ENCODE measurements around the gene CARNS1. TPM values are rescaled to one million over a fixed set of nuclear protein-coding genes. Genes with fewer than 3 reads are reported as not detected.

CARNS1 gene
- total RNA-seq: 0.29 TPM
- long read RNA-seq, partial matches to known transcripts: 2 of 2 reads
- long read RNA-seq, other reads (novel, unspliced or antisense): 0 of 2 reads

GRCh38 chr11:67415501-67416304, at the start of gene CARNS1:
CARNS1 (plus strand) TSS chr11:67415678; CDS start chr11:67416200, 522 bp downstream.
- DNase-seq (ENCODE audit: low spot score): no peak

GRCh38 chr11:67365736-67366444, 49.6 kb upstream of the CARNS1 start:
- DNase-seq (ENCODE audit: low spot score): no peak

DNA sequence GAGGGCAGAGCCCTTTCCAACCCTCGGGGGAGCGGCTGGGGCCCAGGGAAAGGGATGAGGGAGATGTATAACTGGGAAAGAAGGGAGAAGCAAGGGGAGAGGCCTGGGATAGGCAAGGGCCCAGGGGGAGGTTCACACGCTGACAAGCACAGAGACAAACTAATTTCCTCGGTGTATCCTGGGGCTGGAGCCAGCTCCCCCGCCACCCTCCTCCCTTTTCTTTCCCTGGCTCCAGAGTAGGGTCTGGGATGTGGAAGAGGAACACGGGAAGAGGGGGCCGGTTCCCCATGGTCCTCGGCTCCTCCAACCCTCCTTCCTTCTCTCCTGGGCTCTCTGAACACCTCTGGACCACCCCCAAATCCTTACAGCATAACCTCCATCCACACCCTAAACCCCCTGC, 48.9 kb upstream of the CARNS1 start:
- no peak for DNase-seq (ENCODE audit: low spot score)

DNA sequence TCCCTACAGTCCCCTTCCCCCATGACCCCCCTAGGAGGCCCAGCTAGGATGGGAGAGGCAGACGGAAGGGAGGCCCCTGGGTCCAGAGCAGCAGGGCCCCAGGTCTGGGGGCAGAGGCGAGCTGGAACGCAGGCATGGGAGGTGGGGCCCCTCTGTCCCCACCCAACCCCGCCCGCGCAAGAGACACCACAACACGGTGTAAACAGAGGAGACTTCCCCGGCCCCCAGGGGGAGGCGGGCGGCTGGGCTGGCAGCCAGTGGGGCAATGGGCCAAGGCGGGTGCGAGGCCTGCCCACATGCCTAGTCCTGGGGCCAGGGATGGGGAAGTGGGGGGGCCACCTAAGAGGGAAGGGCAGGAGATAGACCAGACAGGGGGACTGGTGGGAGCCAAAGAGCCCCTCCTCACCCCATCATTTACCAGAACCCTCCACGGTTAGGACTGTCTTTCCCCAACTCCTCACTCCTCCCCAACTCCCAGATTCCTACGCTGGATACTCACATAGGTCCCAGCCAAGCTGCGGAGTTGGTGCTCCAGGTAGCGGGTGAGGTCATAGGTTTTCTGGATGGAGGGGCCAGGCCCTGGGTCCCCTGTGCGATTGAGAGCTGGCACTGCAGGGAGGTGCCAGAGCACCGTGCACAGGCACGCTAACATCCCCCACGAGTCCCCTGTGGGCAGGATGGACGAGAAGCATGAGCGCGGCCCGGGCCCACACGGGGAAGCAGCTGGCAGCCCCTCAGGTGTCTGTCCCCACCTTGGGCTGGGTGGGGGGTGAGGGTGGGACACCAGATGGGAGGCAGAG, 48.3 kb upstream of the CARNS1 start:
- no peak for DNase-seq (ENCODE audit: low spot score)

DNA sequence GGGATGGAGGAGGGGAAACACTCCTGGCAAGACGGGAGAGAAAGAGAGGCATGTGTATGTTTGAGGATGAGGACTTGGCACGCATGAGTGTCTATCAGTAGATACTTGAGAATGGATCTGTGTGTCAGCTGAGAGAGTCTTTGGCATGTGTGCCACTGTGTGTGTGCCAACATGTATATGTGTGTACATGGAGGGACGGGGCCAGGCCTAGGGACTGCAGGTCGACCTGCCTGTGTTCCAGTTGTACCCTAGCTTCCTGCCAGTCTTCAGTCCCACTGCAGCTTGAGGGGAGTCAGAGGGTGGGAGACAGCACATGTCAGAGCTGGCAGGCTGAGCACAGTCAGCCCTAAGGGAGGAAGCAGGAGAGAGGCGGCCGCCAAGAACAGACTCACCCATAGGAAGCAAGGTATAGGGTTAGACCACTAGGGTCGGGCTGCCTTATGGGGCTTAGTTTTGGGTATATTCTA, 47.7 kb upstream of the CARNS1 start:
- no peak for DNase-seq (ENCODE audit: low spot score)

DNA sequence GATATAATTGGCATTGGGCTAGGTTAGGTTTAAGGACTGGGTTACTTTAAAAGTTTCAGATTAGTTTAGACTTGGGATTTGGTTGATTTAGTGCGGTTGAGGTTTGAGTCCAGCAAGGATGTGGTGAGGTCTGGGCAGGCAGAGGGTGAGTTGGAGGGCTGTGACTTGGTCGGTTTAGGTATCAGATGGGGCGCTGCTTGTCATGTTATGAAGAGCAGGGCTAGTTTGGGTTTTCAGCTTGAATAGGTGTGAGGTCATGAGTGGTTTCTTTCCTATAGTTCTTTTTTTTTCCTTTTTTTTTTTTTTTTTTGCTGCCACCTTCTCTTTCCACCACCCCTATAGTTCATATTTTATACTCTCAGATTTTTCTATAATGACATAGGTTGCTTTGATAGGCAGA, 46.9 kb upstream of the CARNS1 start:
- no peak for DNase-seq (ENCODE audit: low spot score)

DNA sequence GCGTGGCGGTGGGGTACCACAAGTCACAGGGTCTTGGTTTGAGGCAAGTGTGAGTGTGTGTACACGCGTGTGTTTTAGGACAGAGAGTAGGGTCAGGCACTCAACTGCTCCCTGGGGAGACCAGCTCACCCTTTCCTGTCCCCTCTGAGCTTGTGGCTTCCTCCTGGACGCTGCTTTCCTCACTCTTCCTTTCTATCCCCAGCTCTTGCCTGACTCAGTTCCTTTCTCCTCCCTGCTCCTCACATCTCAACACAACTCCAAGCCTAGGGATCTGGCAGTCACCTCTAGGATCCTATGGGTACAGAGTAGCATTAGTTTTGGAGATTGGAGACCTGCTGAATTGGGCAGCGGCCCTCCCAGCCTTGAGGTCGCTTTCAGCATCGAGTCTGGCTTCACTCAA, 46.2 kb upstream of the CARNS1 start:
- no peak for DNase-seq (ENCODE audit: low spot score)

DNA sequence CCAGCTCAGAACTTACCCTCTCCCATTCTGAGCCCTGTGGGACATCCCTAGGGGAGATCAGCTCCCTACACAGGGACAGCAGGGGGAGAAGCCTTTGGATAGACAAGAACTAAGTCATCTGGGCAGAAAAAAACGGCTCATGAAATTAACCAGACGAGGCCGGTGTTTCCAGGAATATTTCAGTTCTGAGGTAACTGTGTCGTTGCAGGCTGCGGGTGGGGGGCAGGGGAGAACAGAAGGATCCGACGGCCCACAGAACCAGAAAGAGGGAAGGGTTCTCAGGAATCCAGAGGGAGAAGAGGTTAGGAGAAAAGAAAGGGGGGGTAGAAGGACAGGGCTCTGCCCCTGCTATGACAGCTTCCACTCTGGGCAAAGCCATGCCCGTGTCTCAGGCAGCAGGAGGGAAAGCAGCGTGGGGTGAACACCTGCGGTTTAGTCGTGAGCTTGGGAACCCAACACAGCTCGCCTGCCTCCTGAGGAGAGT, 45.6 kb upstream of the CARNS1 start:
- DNase-seq (ENCODE audit: low spot score): no peak

DNA sequence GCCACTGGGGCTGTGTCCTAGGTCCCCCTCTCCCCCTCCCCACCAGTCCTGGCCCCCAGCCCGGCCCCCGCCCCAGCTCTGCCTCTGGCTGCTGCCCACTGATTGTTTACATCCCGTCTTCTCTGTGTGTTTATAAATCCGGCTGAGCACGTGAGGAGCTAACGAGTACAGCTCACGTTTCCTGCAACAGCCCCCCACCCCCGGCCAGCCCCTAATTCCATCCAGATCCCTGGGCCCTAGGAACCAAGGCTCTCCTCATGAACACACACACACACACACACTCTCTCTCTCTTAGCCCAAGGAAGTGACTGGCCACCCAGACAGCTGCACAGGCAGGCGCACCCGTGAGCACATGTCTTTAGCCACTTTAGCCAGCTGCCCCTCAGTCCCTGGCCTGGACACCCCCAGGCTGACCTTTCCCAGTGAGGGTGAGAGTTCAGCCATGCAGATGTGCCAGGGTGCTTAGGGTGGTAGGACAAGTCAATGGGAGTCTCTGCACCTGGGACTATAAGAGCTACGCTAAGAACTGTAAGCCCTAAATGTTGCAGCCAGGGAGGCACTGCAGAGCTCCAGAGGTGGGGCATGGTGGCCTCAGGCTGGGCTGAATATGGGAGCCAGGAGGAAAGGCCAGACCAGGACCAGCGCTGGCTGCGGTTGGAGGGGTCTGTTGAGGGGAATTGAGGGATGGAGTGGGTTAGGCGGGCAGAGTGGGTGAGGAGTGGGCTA, 45.0 kb upstream of the CARNS1 start:
- DNase-seq (ENCODE audit: low spot score): no peak

GRCh38 chr11:67371189-67371910, 44.1 kb upstream of the CARNS1 start:
- no peak for DNase-seq (ENCODE audit: low spot score)

- DNase-seq (ENCODE audit: low spot score): no peak
Measured at GRCh38 chr11:67371911-67372320, 43.6 kb upstream of the CARNS1 start.

GRCh38 chr11:67372321-67372992, 43.0 kb upstream of the CARNS1 start:
- no peak for DNase-seq (ENCODE audit: low spot score)

DNA sequence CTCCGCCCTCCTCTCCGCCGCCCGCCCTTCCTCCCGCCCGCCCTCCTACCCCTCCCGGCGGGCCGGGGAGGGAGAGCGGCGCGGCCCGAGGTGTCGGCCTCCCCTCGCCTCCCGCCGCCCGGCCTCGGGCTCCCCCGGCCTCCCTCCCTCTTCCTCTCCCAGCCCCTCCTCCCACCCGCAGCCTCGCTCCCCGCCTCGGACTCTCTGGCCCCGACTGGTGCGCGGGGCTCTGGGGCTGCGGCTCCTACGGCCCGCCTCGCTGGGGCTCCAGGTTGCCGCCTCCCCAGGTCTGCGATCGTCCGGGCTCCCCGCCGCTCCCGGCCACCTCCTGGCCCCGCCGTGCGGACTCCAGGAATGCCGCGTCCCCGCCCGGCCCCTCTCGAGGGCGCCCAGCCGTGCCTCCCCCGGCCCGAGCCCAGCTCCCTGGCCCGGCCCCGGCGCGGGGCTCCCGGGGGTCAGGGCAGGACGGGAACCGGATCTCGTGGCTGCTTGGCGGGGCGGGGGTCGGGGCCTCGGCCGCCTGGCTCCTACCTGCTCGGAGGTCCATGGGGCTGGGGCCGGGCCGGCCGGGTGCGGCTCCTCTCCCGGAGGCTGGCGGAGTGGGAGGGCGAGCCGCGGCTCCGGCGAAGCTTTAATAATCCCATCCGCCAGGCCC, 42.4 kb upstream of the CARNS1 start, which contains the start of gene CLCF1:
CLCF1 (minus strand) TSS at position 606 of the 655 bp plus-strand sequence; CDS start at position 547, 59 bp downstream.
- no peak for DNase-seq (ENCODE audit: low spot score)

- DNase-seq (ENCODE audit: low spot score): no peak
Measured at GRCh38 chr11:67373648-67374570, 41.6 kb upstream of the CARNS1 start.

- DNase-seq (ENCODE audit: low spot score): no peak
Measured at GRCh38 chr11:67374571-67375281, 40.8 kb upstream of the CARNS1 start.

- no peak for DNase-seq (ENCODE audit: low spot score)
Measured at GRCh38 chr11:67375320-67376055, 40.0 kb upstream of the CARNS1 start.
